HepG2 (cell line): ENCODE data around the gene ZNF783. TPM values are rescaled to one million over a fixed set of nuclear protein-coding genes. Genes with fewer than 3 reads are reported as not detected.

Experiments
- ARHGAP35 ChIP-seq: sonication (generic); formaldehyde crosslinking; IDR thresholded peaks from 2 replicates; pipeline ENCODE4 v1.9.0; 2022; ENCODE audit warnings: mild to moderate bottlenecking, inconsistent platforms, moderate library complexity, missing genetic modification reagents, borderline replicate concordance
- HNRNPL ChIP-seq: fragments of 200-400 bp; formaldehyde crosslinking; IDR thresholded peaks from 2 replicates; pipeline ENCODE4 v1.6.1; 2017; ENCODE audit warnings: mild to moderate bottlenecking, low read depth, low read length
- MEIS1 ChIP-seq: sonication (generic); formaldehyde crosslinking; IDR thresholded peaks from 2 replicates; pipeline ENCODE4 v1.9.0; 2021; ENCODE audit warnings: mild to moderate bottlenecking, missing genetic modification reagents, moderate library complexity, borderline replicate concordance
- NCOA2 ChIP-seq: sonication (generic); formaldehyde crosslinking; IDR thresholded peaks from 2 replicates; pipeline ENCODE4 v1.8.0; 2022; ENCODE audit warnings: inconsistent platforms
- NR2F6 ChIP-seq, 2 experiments: IDR thresholded peaks; 2 replicates each; pipeline ENCODE4 v1.6.1; 2016; ENCODE audit warnings: antibody characterized with exemption in 1 of 2, mild to moderate bottlenecking in 1 of 2
- RFXANK ChIP-seq: IDR thresholded peaks from 2 replicates; pipeline ENCODE4 v1.6.1; 2016
- SAFB2 ChIP-seq: sonication (generic); formaldehyde crosslinking; IDR thresholded peaks from 2 replicates; pipeline ENCODE4 v1.5.1; 2020; ENCODE audit warnings: missing genetic modification reagents, low read depth, mild to moderate bottlenecking, borderline replicate concordance
- SMARCE1 ChIP-seq: fragments of 450-650 bp; IDR thresholded peaks from 2 replicates; pipeline ENCODE4 v1.6.1; 2017; ENCODE audit warnings: borderline replicate concordance
- SRSF4 ChIP-seq: fragments of 200-400 bp; formaldehyde crosslinking; IDR thresholded peaks from one replicate; pipeline ENCODE4 v1.6.1; 2018; ENCODE audit warnings: mild to moderate bottlenecking, low read depth, low read length, moderate library complexity; ENCODE audit not compliant: poor library complexity, severe bottlenecking
- TAF1 ChIP-seq: sonication (generic); formaldehyde crosslinking; IDR thresholded peaks from 2 replicates; pipeline ENCODE4 v1.4.0; 2020; ENCODE audit warnings: missing genetic modification reagents
- WIZ ChIP-seq: sonication (generic); formaldehyde crosslinking; IDR thresholded peaks from 2 replicates; pipeline ENCODE4 v1.5.1; 2020; ENCODE audit warnings: mild to moderate bottlenecking, missing genetic modification reagents
- ZNF253 ChIP-seq: sonication (generic); formaldehyde crosslinking; IDR thresholded peaks from 2 replicates; pipeline ENCODE4 v1.8.0; 2022; ENCODE audit warnings: mild to moderate bottlenecking, missing genetic modification reagents, borderline replicate concordance
- ZNF329 ChIP-seq: sonication (generic); formaldehyde crosslinking; IDR thresholded peaks from 2 replicates; pipeline ENCODE4 v1.9.0; 2021; ENCODE audit warnings: low read depth, mild to moderate bottlenecking, missing genetic modification reagents
- ZNF383 ChIP-seq: sonication (generic); formaldehyde crosslinking; IDR thresholded peaks from 2 replicates; pipeline ENCODE4 v1.4.0; 2020; ENCODE audit warnings: missing genetic modification reagents, mild to moderate bottlenecking, borderline replicate concordance
- ZNF432 ChIP-seq: sonication (generic); formaldehyde crosslinking; IDR thresholded peaks from 2 replicates; pipeline ENCODE4 v1.5.0; 2020; ENCODE audit warnings: missing genetic modification reagents, mild to moderate bottlenecking, borderline replicate concordance
- ZNF451 ChIP-seq: sonication (generic); formaldehyde crosslinking; IDR thresholded peaks from 2 replicates; pipeline ENCODE4 v1.5.0; 2020; ENCODE audit warnings: mild to moderate bottlenecking, missing genetic modification reagents
- ZNF547 ChIP-seq: sonication (generic); formaldehyde crosslinking; IDR thresholded peaks from 2 replicates; pipeline ENCODE4 v1.5.1; 2020; ENCODE audit warnings: mild to moderate bottlenecking, missing genetic modification reagents
- ZNF782 ChIP-seq: sonication (generic); formaldehyde crosslinking; IDR thresholded peaks from 2 replicates; pipeline ENCODE4 v1.4.0; 2020; ENCODE audit warnings: missing genetic modification reagents, mild to moderate bottlenecking, borderline replicate concordance
- polyA plus RNA-seq, 8 experiments: library from polyadenylated mRNA; depleted of rRNA in 3 of 8; stranded (reverse) in 7 of 8; unstranded in 1 of 8; fragments of >200 nt; fragmentation: Illumina TruSeq in 4 of 8; extraction: Trizol in 4 of 8; gene quantifications; 2 replicates each; pipeline versions ENCODE4 v1.2.1 to v1.2.3, GENCODE V29; 2011 to 2016; ENCODE audit warnings: low read depth in 4 of 8, missing spikeins in 1 of 8, mixed read lengths in 1 of 8; ENCODE audit not compliant: insufficient read depth in 1 of 8
- total RNA-seq, 5 experiments: library from RNA; depleted of rRNA; stranded (reverse); fragments of >200 nt; fragmentation: Illumina TruSeq; extraction: Trizol; gene quantifications; 2 replicates each; pipeline ENCODE4 v1.2.3, GENCODE V29; 2016; ENCODE audit warnings: low read depth in 1 of 5
- TF ChIP-seq, protein P1 (sequence below): sonication (generic); formaldehyde crosslinking; IDR thresholded peaks from 2 replicates; pipeline ENCODE4 v1.5.0; 2020; ENCODE audit warnings: mild to moderate bottlenecking, missing genetic modification reagents
- TF ChIP-seq, protein P2 (sequence below): sonication (generic); formaldehyde crosslinking; conservative IDR thresholded peaks from 2 replicates; pipeline ENCODE4 v1.4.0; 2020; ENCODE audit warnings: missing genetic modification reagents
- TF ChIP-seq, protein P3 (sequence below): IDR thresholded peaks from 2 replicates; pipeline ENCODE4 v1.6.1; 2018; ENCODE audit warnings: missing genetic modification reagents
- TF ChIP-seq, protein P4 (sequence below): sonication (generic); formaldehyde crosslinking; IDR thresholded peaks from 2 replicates; pipeline ENCODE4 v1.5.0; 2020; ENCODE audit warnings: missing genetic modification reagents

ZNF783 gene
- total and polyA plus RNA-seq, 2 of the 13 experiments (the other 11 are each of a cell fraction or from before 2014, with no cell fraction given) = 4.1 to 5.2 TPM

DNA sequence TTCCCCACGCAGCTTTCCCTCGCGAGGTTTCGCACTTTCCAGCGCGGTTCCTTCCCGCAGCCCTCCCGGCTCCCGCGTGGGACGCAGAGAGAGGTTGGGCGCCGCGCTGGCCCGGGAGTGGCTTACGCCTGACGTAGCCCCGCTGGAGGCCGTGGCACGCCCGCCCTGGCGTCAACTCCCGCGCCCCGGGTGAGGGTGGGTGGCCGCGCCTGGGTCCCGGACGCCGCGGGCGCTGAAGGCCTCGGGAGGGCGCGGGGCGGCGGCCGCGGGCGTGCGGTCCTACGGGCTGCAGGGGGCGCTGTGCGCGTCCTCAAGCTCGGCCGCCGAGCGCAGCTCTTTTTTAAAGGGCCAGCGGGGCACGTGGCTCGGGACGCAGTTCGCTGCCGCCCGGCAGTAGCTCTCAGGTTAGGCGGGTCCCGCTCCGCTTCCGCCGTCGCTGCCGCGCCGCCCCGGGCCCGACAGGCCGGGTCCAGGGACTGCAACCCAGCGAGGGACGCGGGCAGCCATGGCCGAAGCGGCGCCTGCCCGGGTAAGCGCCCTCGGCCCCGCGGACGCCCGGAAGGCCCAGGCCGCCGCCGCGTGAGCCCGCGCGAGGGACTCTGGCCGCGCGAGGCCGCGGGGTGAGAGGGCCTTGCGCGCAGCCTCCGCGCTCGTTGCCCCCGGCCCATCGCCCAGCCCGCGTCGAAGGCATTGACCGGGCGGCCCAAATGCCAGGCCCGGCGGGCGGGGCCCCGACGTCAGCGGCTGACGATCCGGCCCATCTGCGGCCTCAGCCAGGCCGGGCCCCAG lies at the start of gene ZNF783 (continued):
- TF ChIP-seq, protein P1, sequence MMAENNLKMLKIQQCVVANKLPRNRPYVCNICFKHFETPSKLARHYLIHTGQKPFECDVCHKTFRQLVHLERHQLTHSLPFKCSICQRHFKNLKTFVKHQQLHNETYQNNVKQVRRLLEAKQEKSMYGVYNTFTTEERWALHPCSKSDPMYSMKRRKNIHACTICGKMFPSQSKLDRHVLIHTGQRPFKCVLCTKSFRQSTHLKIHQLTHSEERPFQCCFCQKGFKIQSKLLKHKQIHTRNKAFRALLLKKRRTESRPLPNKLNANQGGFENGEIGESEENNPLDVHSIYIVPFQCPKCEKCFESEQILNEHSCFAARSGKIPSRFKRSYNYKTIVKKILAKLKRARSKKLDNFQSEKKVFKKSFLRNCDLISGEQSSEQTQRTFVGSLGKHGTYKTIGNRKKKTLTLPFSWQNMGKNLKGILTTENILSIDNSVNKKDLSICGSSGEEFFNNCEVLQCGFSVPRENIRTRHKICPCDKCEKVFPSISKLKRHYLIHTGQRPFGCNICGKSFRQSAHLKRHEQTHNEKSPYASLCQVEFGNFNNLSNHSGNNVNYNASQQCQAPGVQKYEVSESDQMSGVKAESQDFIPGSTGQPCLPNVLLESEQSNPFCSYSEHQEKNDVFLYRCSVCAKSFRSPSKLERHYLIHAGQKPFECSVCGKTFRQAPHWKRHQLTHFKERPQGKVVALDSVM (CRISPR knock-in tag) = no peak; the same call in none of the 2 replicates
- peak; percentile 91 for TF ChIP-seq ZNF329
- TF ChIP-seq TAF1 (CRISPR knock-in tag) = peak; percentile 40
- TF ChIP-seq, protein P2, sequence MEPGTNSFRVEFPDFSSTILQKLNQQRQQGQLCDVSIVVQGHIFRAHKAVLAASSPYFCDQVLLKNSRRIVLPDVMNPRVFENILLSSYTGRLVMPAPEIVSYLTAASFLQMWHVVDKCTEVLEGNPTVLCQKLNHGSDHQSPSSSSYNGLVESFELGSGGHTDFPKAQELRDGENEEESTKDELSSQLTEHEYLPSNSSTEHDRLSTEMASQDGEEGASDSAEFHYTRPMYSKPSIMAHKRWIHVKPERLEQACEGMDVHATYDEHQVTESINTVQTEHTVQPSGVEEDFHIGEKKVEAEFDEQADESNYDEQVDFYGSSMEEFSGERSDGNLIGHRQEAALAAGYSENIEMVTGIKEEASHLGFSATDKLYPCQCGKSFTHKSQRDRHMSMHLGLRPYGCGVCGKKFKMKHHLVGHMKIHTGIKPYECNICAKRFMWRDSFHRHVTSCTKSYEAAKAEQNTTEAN (CRISPR knock-in tag) = peak; percentile 73
- no peak for TF ChIP-seq HNRNPL
- TF ChIP-seq SAFB2 (CRISPR knock-in tag) = peak; percentile 96
- no peak for TF ChIP-seq NR2F6 (IDR thresholded peaks at IDR 0.05)
- TF ChIP-seq NR2F6 (CRISPR knock-in tag; IDR thresholded peaks at IDR 0.05) = no peak
- TF ChIP-seq RFXANK = 0 out of 2 replicates have a peak, but pooled peaks have one; percentile 24
- TF ChIP-seq ZNF253 (CRISPR knock-in tag) = no peak; the same call in 1 of the 2 replicates
- peak; percentile 96 for TF ChIP-seq ZNF547 (CRISPR knock-in tag)
- TF ChIP-seq ZNF782 (CRISPR knock-in tag) = peak; percentile 95; the same call in 1 of the 2 replicates
- 0 out of 2 replicates have a peak, but pooled peaks have one; percentile 67 for TF ChIP-seq WIZ (CRISPR knock-in tag)
- TF ChIP-seq ZNF451 (CRISPR knock-in tag) = peak; percentile 95
- TF ChIP-seq, protein P3, sequence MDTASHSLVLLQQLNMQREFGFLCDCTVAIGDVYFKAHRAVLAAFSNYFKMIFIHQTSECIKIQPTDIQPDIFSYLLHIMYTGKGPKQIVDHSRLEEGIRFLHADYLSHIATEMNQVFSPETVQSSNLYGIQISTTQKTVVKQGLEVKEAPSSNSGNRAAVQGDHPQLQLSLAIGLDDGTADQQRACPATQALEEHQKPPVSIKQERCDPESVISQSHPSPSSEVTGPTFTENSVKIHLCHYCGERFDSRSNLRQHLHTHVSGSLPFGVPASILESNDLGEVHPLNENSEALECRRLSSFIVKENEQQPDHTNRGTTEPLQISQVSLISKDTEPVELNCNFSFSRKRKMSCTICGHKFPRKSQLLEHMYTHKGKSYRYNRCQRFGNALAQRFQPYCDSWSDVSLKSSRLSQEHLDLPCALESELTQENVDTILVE = no peak
- TF ChIP-seq MEIS1 (CRISPR knock-in tag) = peak; percentile 59; the same call in 1 of the 2 replicates
- TF ChIP-seq SMARCE1 = no peak
- peak; percentile 79; the same call in 1 of the 2 replicates for TF ChIP-seq ZNF432 (CRISPR knock-in tag)
- TF ChIP-seq, protein P4, sequence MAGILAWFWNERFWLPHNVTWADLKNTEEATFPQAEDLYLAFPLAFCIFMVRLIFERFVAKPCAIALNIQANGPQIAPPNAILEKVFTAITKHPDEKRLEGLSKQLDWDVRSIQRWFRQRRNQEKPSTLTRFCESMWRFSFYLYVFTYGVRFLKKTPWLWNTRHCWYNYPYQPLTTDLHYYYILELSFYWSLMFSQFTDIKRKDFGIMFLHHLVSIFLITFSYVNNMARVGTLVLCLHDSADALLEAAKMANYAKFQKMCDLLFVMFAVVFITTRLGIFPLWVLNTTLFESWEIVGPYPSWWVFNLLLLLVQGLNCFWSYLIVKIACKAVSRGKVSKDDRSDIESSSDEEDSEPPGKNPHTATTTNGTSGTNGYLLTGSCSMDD (CRISPR knock-in tag) = no peak
- peak; percentile 88 for TF ChIP-seq ARHGAP35 (CRISPR knock-in tag)
- no peak for TF ChIP-seq ZNF383
- peak; percentile 47; the same call in 1 of the 2 replicates for TF ChIP-seq NCOA2 (CRISPR knock-in tag)
- TF ChIP-seq SRSF4 = no peak
